C1 segment of cervical spinal cord (tissue), 14 donors: Measurements from ENCODE around the gene PPP1R15B.
A peak's percentile ranks its signal among the peaks of the same experiment; 100 is the strongest.
"Not testable (repeated sequence)": the region's sequence is repeated elsewhere in the genome, so short reads cannot be mapped to it uniquely, and the experiment has no call there.

Experiments used
- DNase-seq, 14 donors: peaks; one replicate each; lab custom pipeline; 2025; lab: John Stamatoyannopoulos, UW

PPP1R15B gene

GRCh38 chr1:204443871-204444581, 32.4 kb upstream of the PPP1R15B start:
- no peak for DNase-seq

GRCh38 chr1:204443260-204443619, 31.6 kb upstream of the PPP1R15B start:
- DNase-seq: no peak

- peak in 1 of 14 donors; percentile 92 for DNase-seq
Observed at GRCh38 chr1:204442376-204443259, 31.0 kb upstream of the PPP1R15B start.

- no peak for DNase-seq
Observed at GRCh38 chr1:204441558-204441957, 29.9 kb upstream of the PPP1R15B start.

GRCh38 chr1:204439621-204440375, 28.2 kb upstream of the PPP1R15B start:
- DNase-seq: no peak

GRCh38 chr1:204438628-204439027, 27.0 kb upstream of the PPP1R15B start:
- DNase-seq: no peak

GRCh38 chr1:204437796-204438570, 26.4 kb upstream of the PPP1R15B start:
- DNase-seq: no peak

- no peak for DNase-seq
Observed at GRCh38 chr1:204435872-204436271, 24.3 kb upstream of the PPP1R15B start.

- no peak for DNase-seq
Observed at GRCh38 chr1:204435381-204435831, 23.8 kb upstream of the PPP1R15B start.

- no peak for DNase-seq
Observed at GRCh38 chr1:204434116-204434755, 22.6 kb upstream of the PPP1R15B start.

GRCh38 chr1:204432708-204433107, 21.1 kb upstream of the PPP1R15B start:
- no peak for DNase-seq

GRCh38 chr1:204431310-204432184, 19.9 kb upstream of the PPP1R15B start:
- DNase-seq: peak in 13 of 14 donors; percentile 9 to 75 (median 42)

GRCh38 chr1:204429746-204430145, 18.1 kb upstream of the PPP1R15B start:
- DNase-seq: no peak

- DNase-seq: no peak
Observed at GRCh38 chr1:204426971-204427701, 15.5 kb upstream of the PPP1R15B start.

- no peak for DNase-seq
Observed at GRCh38 chr1:204426474-204426873, 14.9 kb upstream of the PPP1R15B start.

- DNase-seq: no peak
Observed at GRCh38 chr1:204426035-204426436, 14.4 kb upstream of the PPP1R15B start.

GRCh38 chr1:204424621-204425020, 13.0 kb upstream of the PPP1R15B start:
- DNase-seq: no peak

GRCh38 chr1:204422061-204422705, 10.6 kb upstream of the PPP1R15B start:
- not testable (repeated sequence) for DNase-seq
